ENCODE results near the gene GET4.

DNA sequence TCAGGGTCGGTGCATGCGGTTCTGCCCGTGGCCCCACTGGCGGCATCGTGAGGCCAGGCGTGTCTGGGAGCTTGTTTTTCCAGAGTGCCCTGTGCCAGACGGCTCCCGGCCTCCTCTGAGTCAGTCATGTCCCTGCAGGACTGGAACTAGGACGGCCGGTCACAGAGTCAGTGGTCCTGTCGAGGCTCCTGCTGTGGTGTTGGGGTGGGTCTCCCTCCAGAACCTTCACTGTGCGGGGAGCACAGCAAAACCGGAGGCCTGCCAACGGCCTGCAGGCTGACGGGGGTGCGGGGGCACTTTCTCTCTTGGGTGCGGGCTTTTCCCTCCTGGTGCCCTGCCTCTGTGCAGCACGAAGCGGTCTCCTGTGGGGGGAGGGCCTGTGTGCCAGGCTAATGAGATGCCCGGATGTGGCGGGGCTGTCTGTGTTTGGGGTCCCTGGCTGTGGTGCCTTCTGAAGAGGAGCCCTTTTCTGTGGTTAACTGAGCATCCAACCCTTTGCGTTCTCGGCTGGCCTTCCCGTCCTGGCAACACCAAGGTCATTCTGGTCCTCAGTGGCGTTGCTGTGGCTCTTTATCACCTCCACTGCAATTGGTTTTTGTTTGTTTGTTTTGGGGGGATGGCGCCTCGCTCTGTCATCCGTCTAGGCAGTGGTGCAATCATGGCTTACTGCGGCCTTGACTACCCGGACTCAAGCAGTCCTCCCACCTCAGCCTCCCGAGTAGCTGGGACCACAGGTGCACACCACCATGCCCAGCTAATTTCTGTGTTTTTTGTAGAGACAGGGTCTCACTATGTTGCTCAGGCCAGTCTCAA lies 8.0 kb downstream of the GET4 start:
- TF ChIP-seq SUZ12 (IDR thresholded peaks at IDR 0.05) (no peak), TARDBP (IDR thresholded peaks at IDR 0.05) (no peak)

Measured in HEK293T (cell line).